HG03342 (cell line): ENCODE measurements around the gene PANK4.
"Not testable (repeated sequence)": the region's sequence is repeated elsewhere in the genome, so short reads cannot be mapped to it uniquely, and the experiment has no call there.

Experiments used
- ATAC-seq: cut with Tn5 transposase; IDR thresholded peaks from one replicate; pipeline ENCODE4 v1.9.1; 2021; ENCODE audit warnings: mild to moderate bottlenecking, moderate library complexity; ENCODE audit not compliant: unreplicated experiment

The PANK4 gene

GRCh38 chr1:2466958-2467554 is 59.3 kb downstream of the PANK4 start:
- ATAC-seq: no peak

GRCh38 chr1:2466270-2466665 is 60.1 kb downstream of the PANK4 start:
- ATAC-seq: no peak

- no peak for ATAC-seq
These were observed 60.8 kb downstream of the PANK4 start for GRCh38 chr1:2465371-2466269.

GRCh38 chr1:2463396-2463795 is 63.0 kb downstream of the PANK4 start:
- ATAC-seq: no peak

GRCh38 chr1:2462819-2463218 is 63.6 kb downstream of the PANK4 start:
- no peak for ATAC-seq

- ATAC-seq: no peak
These were observed 65.2 kb downstream of the PANK4 start for GRCh38 chr1:2460996-2461751.

- ATAC-seq: no peak
These were observed 66.2 kb downstream of the PANK4 start for GRCh38 chr1:2460203-2460602.

GRCh38 chr1:2459757-2460156 is 66.6 kb downstream of the PANK4 start:
- no peak for ATAC-seq

GRCh38 chr1:2459102-2459753 is 67.2 kb downstream of the PANK4 start:
- not testable (repeated sequence) for ATAC-seq

GRCh38 chr1:2458687-2459086 is 67.7 kb downstream of the PANK4 start:
- no peak for ATAC-seq
